ENCODE data around the gene CRIP3. TPM values are rescaled to one million over a fixed set of nuclear protein-coding genes. Genes with fewer than 3 reads are reported as not detected.
A peak's percentile ranks its signal among the peaks of the same experiment; 100 is the strongest.

CRIP3 gene
- total and polyA plus RNA-seq, 2 donors, result 1.1 to 3.9 TPM

GRCh38 chr6:43277643-43278523 is 30.7 kb downstream of the CRIP3 start:
- no peak overlapping the region for H3K27ac ChIP-seq (ENCODE audit: low read depth)
- DNase-seq (ENCODE audit: extremely low spot score), result no peak
- WGBS, result 62% methylated on average over 13 of the region's 13 CpGs
- no peak overlapping the region for H3K4me3 ChIP-seq (ENCODE audit: low read depth, low read length)
- no peaks in the 10 kb centered on the region for H3K36me3 ChIP-seq (ENCODE audit: insufficient read depth)
- no peaks in the 10 kb centered on the region for H3K4me1 ChIP-seq (ENCODE audit: insufficient read depth)

- 80% methylated on average over 6 of the region's 6 CpGs for WGBS
Measured at GRCh38 chr6:43277306-43277642, 31.4 kb downstream of the CRIP3 start.

GRCh38 chr6:43276577-43277305 is 31.9 kb downstream of the CRIP3 start:
- Histone ChIP-seq H3K4me3 (ENCODE audit: low read depth, low read length) (no peak overlapping the region), H3K36me3 (ENCODE audit: insufficient read depth) (no peaks in the 10 kb centered on the region), H3K4me1 (ENCODE audit: insufficient read depth) (no peaks in the 10 kb centered on the region), H3K27ac (ENCODE audit: low read depth) (no peak overlapping the region)
- 78% methylated on average over 11 of the region's 11 CpGs for WGBS
- DNase-seq (ENCODE audit: extremely low spot score), result no peak

More at GRCh38 chr6:43277306-43277642, 31.4 kb downstream of the CRIP3 start:
- Histone ChIP-seq H3K4me1 (ENCODE audit: insufficient read depth) (no peaks in the 10 kb centered on the region), H3K27ac (ENCODE audit: low read depth) (no peak overlapping the region), H3K36me3 (ENCODE audit: insufficient read depth) (no peaks in the 10 kb centered on the region), H3K4me3 (ENCODE audit: low read depth, low read length) (no peak overlapping the region)
- DNase-seq (ENCODE audit: extremely low spot score), result no peak

- H3K4me1 ChIP-seq (ENCODE audit: insufficient read depth), result no peaks in the 10 kb centered on the region
- WGBS, result 23% methylated on average over 64 of the region's 64 CpGs
- DNase-seq (ENCODE audit: extremely low spot score), result no peak
- H3K4me3 ChIP-seq (ENCODE audit: low read depth, low read length), result peak overlapping the region; percentile 45
- H3K27ac ChIP-seq (ENCODE audit: low read depth), result no peak overlapping the region
- no peaks in the 10 kb centered on the region for H3K36me3 ChIP-seq (ENCODE audit: insufficient read depth)
Measured at GRCh38 chr6:43275801-43276576, 32.6 kb downstream of the CRIP3 start.

- WGBS, result 2% methylated on average over 65 of the region's 65 CpGs
- no peak overlapping the region for H3K27ac ChIP-seq (ENCODE audit: low read depth)
- no peak for DNase-seq (ENCODE audit: extremely low spot score)
- peak overlapping the region; percentile 45 for H3K4me3 ChIP-seq (ENCODE audit: low read depth, low read length)
- H3K4me1 ChIP-seq (ENCODE audit: insufficient read depth), result no peaks in the 10 kb centered on the region
- no peaks in the 10 kb centered on the region for H3K36me3 ChIP-seq (ENCODE audit: insufficient read depth)
Measured at GRCh38 chr6:43274916-43275597, 33.6 kb downstream of the CRIP3 start.

- Histone ChIP-seq H3K4me3 (ENCODE audit: low read depth, low read length) (no peak overlapping the region), H3K36me3 (ENCODE audit: insufficient read depth) (no peaks in the 10 kb centered on the region), H3K27ac (ENCODE audit: low read depth) (no peak overlapping the region), H3K4me1 (ENCODE audit: insufficient read depth) (no peaks in the 10 kb centered on the region)
- DNase-seq (ENCODE audit: extremely low spot score), result no peak
- 77% methylated on average over 10 of the region's 10 CpGs for WGBS
Measured at GRCh38 chr6:43274127-43274915, 34.3 kb downstream of the CRIP3 start.

- Histone ChIP-seq H3K27ac (ENCODE audit: low read depth) (no peak overlapping the region), H3K4me3 (ENCODE audit: low read depth, low read length) (no peak overlapping the region), H3K4me1 (ENCODE audit: insufficient read depth) (no peaks in the 10 kb centered on the region), H3K36me3 (ENCODE audit: insufficient read depth) (no peaks in the 10 kb centered on the region)
- 69% methylated on average over 2 of the region's 2 CpGs for WGBS
- DNase-seq (ENCODE audit: extremely low spot score), result no peak
Measured at GRCh38 chr6:43273707-43274106, 34.9 kb downstream of the CRIP3 start.

GRCh38 chr6:43271944-43272343 is 36.7 kb downstream of the CRIP3 start:
- H3K4me3 ChIP-seq (ENCODE audit: low read depth, low read length), result no peak overlapping the region
- H3K27ac ChIP-seq (ENCODE audit: low read depth), result no peak overlapping the region
- H3K36me3 ChIP-seq (ENCODE audit: insufficient read depth), result no peaks in the 10 kb centered on the region
- H3K4me1 ChIP-seq (ENCODE audit: insufficient read depth), result no peaks in the 10 kb centered on the region
- DNase-seq (ENCODE audit: extremely low spot score), result no peak

GRCh38 chr6:43271103-43271815 is 37.4 kb downstream of the CRIP3 start:
- WGBS, result 87% methylated on average over 8 of the region's 8 CpGs
- Histone ChIP-seq H3K4me3 (ENCODE audit: low read depth, low read length) (no peak overlapping the region), H3K36me3 (ENCODE audit: insufficient read depth) (no peaks in the 10 kb centered on the region), H3K4me1 (ENCODE audit: insufficient read depth) (no peaks in the 10 kb centered on the region), H3K27ac (ENCODE audit: low read depth) (no peak overlapping the region)
- no peak for DNase-seq (ENCODE audit: extremely low spot score)

GRCh38 chr6:43269273-43270007 is 39.2 kb downstream of the CRIP3 start:
- Histone ChIP-seq H3K36me3 (ENCODE audit: insufficient read depth) (no peaks in the 10 kb centered on the region), H3K27ac (ENCODE audit: low read depth) (no peak overlapping the region), H3K4me1 (ENCODE audit: insufficient read depth) (no peaks in the 10 kb centered on the region), H3K4me3 (ENCODE audit: low read depth, low read length) (peak overlapping the region; percentile 23)
- no peak for DNase-seq (ENCODE audit: extremely low spot score)
- 3% methylated on average over 44 of the region's 44 CpGs for WGBS

GRCh38 chr6:43268782-43269272 is 39.8 kb downstream of the CRIP3 start:
- no peaks in the 10 kb centered on the region for H3K36me3 ChIP-seq (ENCODE audit: insufficient read depth)
- 54% methylated on average over 10 of the region's 10 CpGs for WGBS
- H3K27ac ChIP-seq (ENCODE audit: low read depth), result no peak overlapping the region
- no peak overlapping the region for H3K4me3 ChIP-seq (ENCODE audit: low read depth, low read length)
- no peaks in the 10 kb centered on the region for H3K4me1 ChIP-seq (ENCODE audit: insufficient read depth)
- no peak for DNase-seq (ENCODE audit: extremely low spot score)

GRCh38 chr6:43268355-43268700 is 40.3 kb downstream of the CRIP3 start:
- Histone ChIP-seq H3K27ac (ENCODE audit: low read depth) (no peak overlapping the region), H3K36me3 (ENCODE audit: insufficient read depth) (no peaks in the 10 kb centered on the region), H3K4me1 (ENCODE audit: insufficient read depth) (no peaks in the 10 kb centered on the region), H3K4me3 (ENCODE audit: low read depth, low read length) (no peak overlapping the region)
- no peak for DNase-seq (ENCODE audit: extremely low spot score)
- 46% methylated on average over 3 of the region's 3 CpGs for WGBS

Data from urinary bladder (tissue), 4 donors.